HG03196 (cell line): ENCODE results near the gene ZPLD1.

Source experiments
- ATAC-seq: cut with Tn5 transposase; IDR thresholded peaks from one replicate; pipeline ENCODE4 v1.9.1; 2021; ENCODE audit not compliant: unreplicated experiment

Gene ZPLD1

DNA sequence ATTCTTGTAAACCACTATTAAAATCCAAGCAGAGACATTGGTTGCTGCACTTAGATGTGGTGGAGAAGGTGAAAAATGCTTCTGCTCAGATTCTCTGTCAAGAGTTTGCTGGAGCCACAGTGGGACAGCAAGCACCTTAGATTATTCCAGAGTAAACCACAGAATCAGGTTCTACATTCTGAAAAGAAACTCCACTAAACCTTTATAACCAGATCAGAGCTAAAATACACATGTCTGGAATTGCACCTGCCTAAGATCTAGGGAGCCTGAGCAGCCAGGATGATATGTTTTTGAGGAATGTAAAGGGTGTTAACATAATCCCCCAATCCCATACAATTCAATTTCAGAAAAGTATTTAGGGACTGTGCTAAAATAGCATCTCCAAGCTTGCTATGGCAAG lies at the start of gene ZPLD1:
TSS of gene ZPLD1 (plus strand) at position 301 of the 400 bp plus-strand sequence. CDS start 3,473 bp downstream, outside the sequence.
- ATAC-seq: no peak

DNA sequence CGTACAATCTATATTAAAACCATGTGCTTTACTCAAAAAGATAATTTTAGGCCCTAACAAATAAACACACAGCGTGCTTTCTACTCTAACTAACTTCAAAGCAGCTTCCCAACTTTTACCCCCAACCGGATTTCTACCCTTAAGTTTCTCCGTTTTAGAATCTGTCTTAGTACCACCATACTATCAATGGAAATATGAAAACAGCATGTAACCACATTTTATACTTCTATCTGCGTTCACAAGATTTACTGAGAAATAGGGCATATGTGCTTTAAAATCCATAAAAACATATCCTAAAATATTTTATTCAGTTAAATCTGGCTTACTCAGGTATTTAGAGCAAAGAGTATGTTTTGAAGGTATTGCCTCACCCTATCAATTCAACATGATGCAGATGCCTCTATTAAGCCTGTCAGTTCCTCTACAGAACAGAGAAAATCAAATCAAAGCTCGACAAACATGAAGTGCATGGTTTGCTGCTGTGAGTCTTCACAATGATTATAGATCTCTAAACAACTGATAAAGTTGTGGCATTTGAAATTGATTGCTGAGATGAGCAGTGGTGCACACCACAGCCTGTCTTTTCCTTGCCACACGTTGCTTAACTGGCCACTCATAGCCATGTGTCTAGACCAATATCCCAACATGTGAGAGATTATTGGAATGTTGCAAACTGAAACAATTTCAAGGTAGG lies 44.5 kb upstream of the ZPLD1 start:
- ATAC-seq: no peak

- ATAC-seq: no peak
Measured at GRCh38 chr3:102390916-102391315, 43.9 kb upstream of the ZPLD1 start.

DNA sequence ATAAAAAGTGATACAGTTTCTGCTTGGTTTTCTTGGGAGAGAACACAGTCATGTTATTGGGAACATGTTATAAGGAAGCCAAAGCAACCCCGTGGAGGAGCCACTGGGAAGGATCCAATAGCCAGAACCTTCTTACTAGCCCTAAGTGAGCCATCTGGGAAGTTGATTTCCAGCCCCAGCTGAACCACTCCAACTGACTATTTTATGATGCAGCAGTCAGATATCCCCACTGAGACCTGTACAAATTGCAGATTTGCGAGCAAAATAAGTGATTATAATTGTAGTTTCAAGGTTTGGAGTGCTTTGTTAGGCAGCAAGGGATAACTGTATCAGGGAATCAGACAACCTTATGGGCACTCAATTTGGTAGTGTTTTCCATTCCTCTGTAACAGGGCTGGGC lies 43.3 kb upstream of the ZPLD1 start:
- ATAC-seq: no peak

DNA sequence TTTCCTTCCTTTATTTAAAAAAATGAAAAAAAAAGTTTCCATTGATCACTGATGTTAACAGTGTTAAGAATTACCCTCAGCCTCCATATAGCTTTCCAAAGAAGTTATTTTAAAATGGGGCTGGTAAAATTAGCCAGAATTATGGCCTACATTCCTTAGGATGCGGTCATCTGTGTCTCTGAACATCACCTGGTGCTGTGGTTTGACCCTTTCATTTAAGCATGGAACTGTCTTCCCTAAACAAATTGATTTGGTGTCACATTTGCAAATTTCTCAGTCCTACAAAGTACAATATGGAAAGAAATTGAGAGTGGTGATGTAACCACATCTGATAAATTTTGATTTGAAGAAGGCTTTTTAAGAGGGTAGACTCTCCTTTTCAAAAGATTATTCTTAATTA lies 40.3 kb upstream of the ZPLD1 start:
- ATAC-seq: no peak

DNA sequence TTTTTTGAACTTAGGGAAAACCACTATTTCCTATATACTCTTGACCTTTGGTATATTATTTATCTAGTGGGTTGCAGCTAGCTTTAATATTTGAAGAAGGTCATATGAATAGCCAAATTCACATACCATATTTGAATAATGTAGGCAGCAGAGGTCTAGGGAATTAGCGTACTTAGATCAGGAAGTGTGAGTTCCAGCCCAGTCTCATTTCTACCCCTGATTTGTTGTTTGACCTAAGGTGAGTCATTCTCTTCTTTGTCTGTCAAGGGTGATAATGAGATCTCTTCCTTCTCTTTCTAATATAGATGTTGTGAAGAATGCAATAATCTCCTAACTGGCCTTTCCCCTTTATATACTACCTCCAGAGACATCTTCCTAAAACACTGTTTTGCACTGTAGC lies 36.6 kb upstream of the ZPLD1 start:
- no peak for ATAC-seq

DNA sequence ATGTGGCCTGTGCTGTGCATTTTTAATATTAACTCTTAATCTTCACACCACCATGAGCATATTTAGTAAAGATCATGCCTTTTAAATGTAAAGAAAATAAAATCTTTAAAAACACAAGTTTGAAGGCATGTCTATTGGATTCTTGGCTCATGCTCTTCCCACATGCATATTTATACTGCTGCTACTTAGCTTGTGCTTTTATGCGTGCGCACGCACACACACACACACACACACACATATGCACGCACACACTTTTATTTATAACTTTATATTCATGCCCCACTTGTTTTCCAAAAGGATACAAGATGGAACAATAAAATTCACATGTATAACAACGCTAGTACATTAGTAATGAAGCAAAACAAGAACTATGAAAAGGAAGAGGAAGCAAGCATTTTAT lies 36.1 kb upstream of the ZPLD1 start:
- no peak for ATAC-seq

- ATAC-seq: no peak
Measured at GRCh38 chr3:102400142-102400541, 34.7 kb upstream of the ZPLD1 start.

GRCh38 chr3:102400766-102401165 lies 34.0 kb upstream of the ZPLD1 start:
- no peak for ATAC-seq

GRCh38 chr3:102410616-102411015 lies 24.2 kb upstream of the ZPLD1 start:
- ATAC-seq: no peak

DNA sequence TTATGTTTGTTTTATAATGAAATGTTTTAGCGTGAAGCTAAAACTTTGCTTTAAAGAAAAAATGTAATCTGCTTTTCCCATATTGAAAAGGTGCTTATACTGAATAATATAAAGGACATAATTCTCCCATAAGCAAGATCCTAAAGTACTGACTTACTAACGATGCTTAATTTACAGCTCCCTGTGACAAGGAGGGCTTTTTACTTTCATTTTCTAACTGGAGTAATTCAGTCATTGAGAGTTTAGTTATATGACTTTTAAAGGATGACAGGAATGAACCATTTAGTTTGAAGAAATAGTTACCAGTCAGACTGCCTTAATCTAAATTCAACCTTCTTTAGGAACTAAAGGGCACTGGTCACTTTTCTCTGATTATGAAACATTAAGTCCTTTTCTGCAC lies 19.3 kb upstream of the ZPLD1 start:
- no peak for ATAC-seq

DNA sequence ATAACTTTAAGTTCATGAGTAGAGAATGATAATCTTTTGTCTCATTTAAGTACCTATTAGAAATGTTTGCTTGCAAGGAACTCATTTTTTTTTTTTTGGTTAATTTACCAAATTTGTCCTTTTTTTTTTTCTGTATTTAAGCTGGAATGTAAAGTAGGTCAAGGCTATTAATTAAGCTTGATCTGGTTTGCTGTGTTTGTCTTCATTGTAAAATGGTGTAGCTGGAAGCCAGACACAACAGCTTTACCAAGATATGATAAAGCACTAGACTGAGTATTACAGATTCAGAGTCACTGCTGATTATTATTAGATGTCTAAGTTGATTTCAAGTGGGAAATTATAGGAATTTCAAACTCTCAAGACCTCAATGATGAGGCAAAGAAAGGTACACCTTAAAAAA lies 15.0 kb upstream of the ZPLD1 start:
- no peak for ATAC-seq

GRCh38 chr3:102441832-102442231 lies 7.0 kb downstream of the ZPLD1 start:
- no peak for ATAC-seq

GRCh38 chr3:102443021-102443420 lies 8.2 kb downstream of the ZPLD1 start:
- ATAC-seq: no peak

GRCh38 chr3:102444101-102444500 lies 9.3 kb downstream of the ZPLD1 start:
- no peak for ATAC-seq

GRCh38 chr3:102447272-102447671 lies 12.5 kb downstream of the ZPLD1 start:
- ATAC-seq: no peak

- ATAC-seq: no peak
Measured at GRCh38 chr3:102449341-102449740, 14.5 kb downstream of the ZPLD1 start.

DNA sequence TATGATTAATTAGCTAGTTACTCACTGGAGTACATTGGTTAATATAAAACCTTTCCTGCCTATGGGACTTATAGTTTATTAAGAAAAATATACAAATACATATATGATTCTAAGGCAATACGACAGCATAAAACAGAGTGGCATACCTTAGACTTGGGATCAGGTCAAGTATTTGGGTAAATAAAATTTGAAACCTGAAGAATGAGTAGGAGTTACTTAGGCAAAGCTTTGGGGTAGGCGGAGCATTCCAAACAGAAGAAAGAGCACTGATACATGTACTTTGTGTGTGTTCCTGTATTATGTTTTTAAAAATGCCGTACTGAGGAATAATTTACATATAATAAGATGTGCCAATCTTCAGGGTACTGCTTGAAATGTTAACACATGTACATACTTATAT lies 15.1 kb downstream of the ZPLD1 start:
- no peak for ATAC-seq

- ATAC-seq: no peak
Measured at GRCh38 chr3:102450976-102451375, 16.2 kb downstream of the ZPLD1 start.

- ATAC-seq: no peak
Measured at GRCh38 chr3:102451543-102451942, 16.7 kb downstream of the ZPLD1 start.

DNA sequence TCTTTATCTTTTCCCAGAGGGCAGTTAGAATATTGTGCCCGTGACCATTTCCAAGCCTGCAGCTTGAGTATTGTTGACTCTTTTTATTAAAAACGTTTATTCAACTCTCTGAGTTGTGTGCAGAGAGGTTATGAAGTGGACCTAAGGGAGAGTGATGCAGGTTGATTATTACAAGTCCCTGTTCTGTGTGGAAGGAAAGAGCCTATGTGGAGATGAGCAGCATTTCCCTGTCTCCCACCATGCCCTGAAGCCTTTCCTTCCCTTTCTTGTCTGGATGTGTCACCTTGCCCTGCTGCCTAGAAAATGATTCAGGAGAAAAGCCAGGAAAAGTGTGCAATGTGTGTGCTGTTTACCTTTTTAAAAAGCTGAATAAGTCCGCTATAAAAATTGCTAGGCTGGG lies 19.4 kb downstream of the ZPLD1 start:
- no peak for ATAC-seq

- no peak for ATAC-seq
Measured at GRCh38 chr3:102457644-102458043, 22.8 kb downstream of the ZPLD1 start.

DNA sequence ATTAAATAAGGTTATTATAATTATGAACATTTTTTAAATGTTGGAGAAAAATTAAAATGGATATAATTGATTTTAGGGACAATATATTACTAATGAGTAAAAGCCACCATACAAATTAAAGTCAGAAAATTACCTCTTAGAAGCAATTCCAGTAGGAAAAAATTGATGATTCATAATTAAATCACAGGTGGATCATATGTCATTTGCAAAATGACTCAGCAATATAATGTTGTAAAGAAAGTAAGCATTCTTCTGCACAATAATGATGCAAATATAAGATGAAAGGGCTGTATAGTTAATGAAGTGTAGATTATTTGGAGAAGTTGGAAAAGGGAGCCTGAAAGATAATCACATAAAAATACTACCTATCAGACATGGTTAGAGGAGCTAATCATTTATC lies 25.8 kb downstream of the ZPLD1 start:
- ATAC-seq: no peak
